Measurements from ENCODE around the gene RPS5. TPM values are rescaled to one million over a fixed set of nuclear protein-coding genes. Genes with fewer than 3 reads are reported as not detected.

Gene RPS5
- total RNA-seq = 2,212 and 2,748 TPM in 2 replicates

DNA sequence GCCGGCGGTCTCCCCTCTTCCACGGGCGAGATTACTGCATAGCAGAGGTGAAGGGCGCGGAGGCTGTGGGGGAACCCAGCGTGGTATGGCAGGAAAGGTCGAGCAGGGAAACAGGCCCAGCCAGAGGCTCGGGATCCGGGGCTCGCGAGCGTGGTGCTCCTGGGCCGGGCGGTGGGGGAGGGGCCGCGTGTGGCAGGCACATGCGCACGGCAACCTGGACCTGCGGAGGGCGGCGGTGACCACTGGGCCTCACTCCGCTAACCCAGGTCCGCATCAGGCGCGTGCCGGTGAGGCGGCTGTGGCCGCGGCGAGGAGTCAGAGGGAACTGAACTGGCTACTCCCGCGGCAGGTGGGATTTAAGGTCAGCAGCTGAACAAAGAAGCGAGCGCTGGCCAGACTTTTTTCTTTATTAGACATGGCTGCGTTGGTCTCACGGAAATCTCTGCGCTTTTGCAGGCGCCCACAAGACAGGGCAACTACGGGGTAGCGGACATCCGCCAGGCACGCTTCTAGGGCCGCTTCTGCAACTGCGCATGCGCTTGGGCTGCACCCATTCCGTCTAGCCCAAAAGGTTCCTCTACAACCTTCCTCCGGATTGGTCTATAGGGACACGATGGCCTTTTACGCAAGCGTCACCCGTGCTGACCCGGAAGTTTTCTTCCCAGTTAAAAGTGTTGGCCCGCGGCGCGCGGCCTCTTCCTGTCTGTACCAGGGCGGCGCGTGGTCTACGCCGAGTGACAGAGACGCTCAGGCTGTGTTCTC, at the start of gene RPS5:
Gene RPS5 (plus strand): TSS at position 694 of the 762 bp plus-strand sequence. CDS start 869 bp downstream, outside the sequence.

DNA sequence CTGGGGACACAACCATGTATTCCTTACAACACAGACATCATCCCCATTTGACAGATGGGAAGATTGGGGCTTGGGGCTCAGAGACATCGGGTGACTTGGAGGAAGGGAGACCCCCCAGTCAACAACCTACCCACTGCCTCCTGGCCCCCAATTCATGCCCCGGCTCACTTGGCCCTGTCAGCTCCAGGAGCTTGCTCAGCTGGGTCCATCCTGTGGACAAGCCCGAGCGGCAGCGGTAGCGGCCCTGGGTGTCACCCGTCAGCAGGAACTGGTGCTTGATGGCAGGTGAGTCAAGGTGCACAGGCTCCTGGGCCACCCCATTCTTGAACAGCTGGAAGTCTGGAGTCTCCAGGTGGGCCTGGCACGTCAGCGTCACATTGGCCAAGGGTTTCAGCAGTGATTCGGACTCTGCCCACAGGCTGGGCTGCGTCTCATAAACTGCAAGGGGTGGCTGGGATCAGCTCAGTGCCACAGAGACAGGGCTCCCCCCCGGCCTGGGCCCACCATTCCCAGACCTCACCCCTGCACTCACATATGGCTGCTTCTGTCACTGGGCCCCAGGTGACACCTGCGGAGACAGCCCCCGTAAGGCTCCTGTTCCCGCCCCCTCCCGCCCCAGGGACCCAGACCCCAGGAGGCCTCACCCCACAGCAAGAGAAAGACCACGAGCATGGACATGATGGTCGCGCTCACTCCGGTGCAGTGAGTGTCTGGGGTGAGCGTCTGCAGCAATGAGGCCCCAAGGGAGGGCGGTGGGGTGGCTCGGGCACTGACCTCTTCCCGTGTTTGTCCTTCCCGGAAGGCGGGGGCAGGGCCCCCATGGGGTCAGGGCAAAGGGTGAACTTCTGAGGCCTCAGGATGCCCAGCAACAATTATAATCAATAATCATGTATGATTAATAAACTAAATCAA, 34.1 kb upstream of the RPS5 start, which contains the start of gene A1BG:
Gene A1BG (minus strand): TSS at position 733 of the 912 bp plus-strand sequence. CDS start 55 bp downstream, at position 678.

GRCh38 chr19:58362272-58362994, 24.6 kb upstream of the RPS5 start, which contains the start of gene ZNF497:
Gene ZNF497, minus strand, starts transcription at chr19:58362751. Its CDS starts 5,116 bp downstream, at chr19:58357635.

DNA sequence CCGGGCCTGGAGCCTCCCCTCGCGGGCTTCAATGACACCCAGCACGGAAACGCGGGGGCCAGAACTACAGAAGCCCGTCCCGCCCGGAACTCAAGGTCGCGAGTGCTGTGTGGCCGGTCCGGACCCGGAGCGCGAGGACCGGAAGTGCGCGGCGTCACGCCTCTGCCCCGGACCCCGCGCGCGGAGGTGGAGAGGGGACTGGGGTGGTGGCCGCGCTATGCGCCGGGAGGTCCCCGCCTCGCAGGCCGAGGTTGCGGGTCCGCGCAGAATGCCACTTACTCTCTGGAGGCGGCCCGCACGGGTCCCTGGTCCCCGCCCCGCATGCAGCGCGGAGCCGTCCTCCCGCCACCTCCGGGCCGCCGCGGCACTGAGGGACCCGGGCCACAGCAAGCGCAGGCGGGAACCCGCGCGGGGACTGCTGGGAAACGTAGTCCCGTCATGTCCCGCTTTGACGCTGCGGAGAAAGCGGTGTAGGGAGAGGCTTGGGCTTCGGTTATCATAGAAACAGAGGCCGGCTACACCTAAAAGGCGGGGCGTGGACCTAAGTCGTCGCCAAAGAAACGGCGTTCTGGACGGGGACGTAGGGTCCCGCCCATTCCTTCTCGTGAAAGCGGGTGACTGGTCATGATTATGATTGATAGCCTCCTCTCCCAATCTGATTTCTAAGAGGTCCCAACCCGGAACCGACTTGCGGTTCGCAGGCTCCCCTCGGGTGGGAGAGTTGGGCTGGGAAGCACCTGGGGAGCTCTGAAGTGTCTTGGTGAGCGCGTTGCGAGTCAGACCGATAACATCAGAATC, 6.2 kb upstream of the RPS5 start, which contains the start of gene ZNF837:
Gene ZNF837 (minus strand): TSS at position 369 of the 798 bp plus-strand sequence. CDS start 11,698 bp downstream, outside the sequence.

GRCh38 chr19:58395220-58395978, 8.3 kb downstream of the RPS5 start, which contains the start of gene RNF225:
Gene RNF225, plus strand, starts transcription at chr19:58395656. Its CDS starts 434 bp downstream, at chr19:58396090.

DNA sequence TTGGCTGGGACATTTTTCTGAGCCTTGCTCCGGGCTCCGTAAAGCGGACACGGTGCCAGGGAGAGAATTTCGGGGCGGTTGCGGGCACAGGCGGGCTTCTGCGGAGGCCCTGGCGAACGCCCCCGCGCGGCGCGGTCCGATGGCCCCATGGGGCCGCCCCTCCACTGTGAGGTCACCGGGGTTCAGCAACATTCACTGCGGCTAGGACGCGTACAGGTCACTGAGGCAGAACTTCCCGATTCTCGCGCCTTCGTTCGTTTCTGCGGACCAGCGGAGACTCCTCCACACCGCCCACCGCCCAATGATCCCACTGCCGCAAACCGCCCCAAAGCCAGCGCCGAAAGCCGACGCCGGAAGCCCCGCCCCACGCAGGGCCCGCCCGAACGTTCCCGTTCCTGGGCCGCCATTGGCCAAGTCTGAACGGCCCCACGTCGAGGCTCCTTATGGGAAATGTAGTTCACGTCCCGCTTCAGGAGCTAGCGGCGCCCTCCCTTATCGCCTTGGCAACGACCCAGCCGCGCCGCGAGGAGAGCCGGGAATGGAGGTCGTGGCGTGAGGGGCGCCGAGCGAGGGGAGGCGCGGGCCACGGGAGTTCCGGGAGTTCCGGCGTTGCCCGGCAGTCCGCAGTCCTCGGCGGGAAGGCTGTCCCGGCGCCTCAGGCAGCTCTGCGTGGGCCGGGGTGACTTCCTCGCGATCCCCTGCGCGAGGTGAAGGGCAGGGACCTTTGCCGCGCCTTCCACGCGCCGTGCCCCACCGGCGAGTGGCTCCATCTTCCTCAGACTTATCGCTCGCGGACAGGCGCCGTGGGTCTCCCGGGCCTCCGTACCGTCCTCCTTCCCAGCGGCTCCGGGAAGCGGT, 21.3 kb downstream of the RPS5 start, which contains the start of gene ZNF584:
Gene ZNF584 (plus strand): TSS at position 498 of the 858 bp plus-strand sequence. CDS start 499 bp downstream, outside the sequence.

DNA sequence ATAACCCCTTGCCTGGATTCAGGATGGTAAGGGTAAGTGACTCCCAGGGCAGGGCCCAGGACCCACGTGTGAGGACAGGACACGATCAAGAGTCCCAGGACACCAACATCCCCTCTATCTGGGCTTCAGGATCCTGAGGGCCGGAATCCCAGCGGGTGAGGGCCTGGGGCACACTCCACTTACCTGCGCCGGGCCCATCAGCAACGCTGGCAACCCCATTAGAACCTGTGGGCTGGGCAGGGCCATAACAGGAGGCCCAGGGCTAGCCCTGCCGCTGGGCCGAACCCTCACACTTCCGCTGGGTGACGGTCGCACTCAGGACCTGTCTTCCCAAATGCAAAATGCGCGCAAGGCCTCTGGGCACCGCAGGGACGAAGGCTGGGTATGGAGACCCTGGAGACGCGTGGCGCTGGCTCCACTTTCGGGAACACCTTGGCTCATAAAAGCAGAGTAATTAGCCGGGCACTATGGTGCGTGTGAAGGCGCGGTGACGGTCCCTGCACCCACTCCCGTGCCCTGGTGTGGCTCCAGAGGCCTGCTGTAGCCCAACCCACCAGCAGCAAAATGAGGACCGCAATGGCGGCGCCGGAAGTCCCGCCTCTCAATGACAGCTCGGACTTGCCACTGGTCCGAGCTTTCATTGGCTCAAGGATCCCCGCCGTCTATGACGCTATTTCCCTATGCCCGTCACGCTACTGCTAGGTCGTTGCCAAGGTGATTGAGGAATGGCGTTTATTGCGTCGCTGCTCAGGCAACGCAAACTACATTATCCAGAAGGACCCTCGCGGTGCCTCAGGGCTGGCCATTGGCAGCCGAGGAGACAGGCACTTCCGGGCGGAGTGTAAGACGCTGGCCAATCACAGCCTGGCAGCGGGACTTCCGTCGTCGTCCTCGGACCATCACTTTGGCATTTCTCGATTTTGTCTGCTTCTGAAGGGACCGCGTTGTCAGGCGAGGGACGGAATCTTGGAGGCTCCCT, 52.8 kb downstream of the RPS5 start, which contains the start of gene ZNF132:
Gene ZNF132 (minus strand): TSS at position 578 of the 979 bp plus-strand sequence. CDS start 332 bp downstream, at position 246.

Other genes with a start within 250 kb of the RPS5 start
- gene ZNF329, start 236.5 kb upstream of the RPS5 start, total RNA-seq = 8.7 and 10.5 TPM in 2 replicates
- gene ZNF274, start 204.2 kb upstream of the RPS5 start, total RNA-seq = 13.4 and 14.4 TPM in 2 replicates
- 47.7 and 55.9 TPM in 2 replicates for gene ZNF544, start 158.4 kb upstream of the RPS5 start, total RNA-seq
- 3.7 and 5.2 TPM in 2 replicates for gene ZNF8, start 108.3 kb upstream of the RPS5 start, total RNA-seq
- 20.9 and 25.0 TPM in 2 replicates for gene ERVK3-1, start 81.9 kb upstream of the RPS5 start, total RNA-seq
- gene ZSCAN22, start 60.3 kb upstream of the RPS5 start, total RNA-seq = 1.7 and 2.4 TPM in 2 replicates
- 2.7 and 7.3 TPM in 2 replicates for gene A1BG, start 33.8 kb upstream of the RPS5 start, total RNA-seq
- 0.76 and 1.0 TPM in 2 replicates for gene ZNF497, start 24.5 kb upstream of the RPS5 start, total RNA-seq
- gene ZNF837, start 6.2 kb upstream of the RPS5 start, total RNA-seq = 1.8 and 2.2 TPM in 2 replicates
- 0.09 TPM in 1 of 2 replicates, not detected in the other for gene RNF225, start 8.4 kb downstream of the RPS5 start, total RNA-seq
- 9.5 TPM in 2 replicates for gene ZNF584, start 21.4 kb downstream of the RPS5 start, total RNA-seq
- gene ZNF132, start 52.9 kb downstream of the RPS5 start, total RNA-seq = 4.9 and 6.1 TPM in 2 replicates
- gene ZNF324B, start 64.4 kb downstream of the RPS5 start, total RNA-seq = 7.5 and 7.6 TPM in 2 replicates
- 10.6 and 11.6 TPM in 2 replicates for gene ZNF324, start 79.8 kb downstream of the RPS5 start, total RNA-seq
- 3.8 and 4.6 TPM in 2 replicates for gene ZNF446, start 89.1 kb downstream of the RPS5 start, total RNA-seq
- 6.1 and 8.6 TPM in 2 replicates for gene SLC27A5, start 124.7 kb downstream of the RPS5 start, total RNA-seq
- gene ZBTB45, start 132.5 kb downstream of the RPS5 start, total RNA-seq = 3.7 and 4.4 TPM in 2 replicates
- 273 and 307 TPM in 2 replicates for gene TRIM28, start 156.8 kb downstream of the RPS5 start, total RNA-seq
- 97.9 and 113 TPM in 2 replicates for gene CHMP2A, start 167.8 kb downstream of the RPS5 start, total RNA-seq
- gene UBE2M, start 171.3 kb downstream of the RPS5 start, total RNA-seq = 61.8 and 84.3 TPM in 2 replicates
- gene MZF1, start 186.1 kb downstream of the RPS5 start, total RNA-seq = 7.9 TPM in 2 replicates

Data from dermis lymphatic vessel endothelial cell (primary cell).